Stimulated activated CD8-positive, alpha-beta memory T cell treated with anti-CD3 and anti-CD28 coated beads, Interleukin-15, amount 100 ng/mL, for 24 hours (primary cell): ENCODE measurements around the gene TGM2.

ENCODE experiments used
- DNase-seq: peaks from one replicate; pipeline ENCODE4 v3.0.0-alpha.2; 2020; ENCODE audit warnings: low read depth

Gene TGM2

DNA sequence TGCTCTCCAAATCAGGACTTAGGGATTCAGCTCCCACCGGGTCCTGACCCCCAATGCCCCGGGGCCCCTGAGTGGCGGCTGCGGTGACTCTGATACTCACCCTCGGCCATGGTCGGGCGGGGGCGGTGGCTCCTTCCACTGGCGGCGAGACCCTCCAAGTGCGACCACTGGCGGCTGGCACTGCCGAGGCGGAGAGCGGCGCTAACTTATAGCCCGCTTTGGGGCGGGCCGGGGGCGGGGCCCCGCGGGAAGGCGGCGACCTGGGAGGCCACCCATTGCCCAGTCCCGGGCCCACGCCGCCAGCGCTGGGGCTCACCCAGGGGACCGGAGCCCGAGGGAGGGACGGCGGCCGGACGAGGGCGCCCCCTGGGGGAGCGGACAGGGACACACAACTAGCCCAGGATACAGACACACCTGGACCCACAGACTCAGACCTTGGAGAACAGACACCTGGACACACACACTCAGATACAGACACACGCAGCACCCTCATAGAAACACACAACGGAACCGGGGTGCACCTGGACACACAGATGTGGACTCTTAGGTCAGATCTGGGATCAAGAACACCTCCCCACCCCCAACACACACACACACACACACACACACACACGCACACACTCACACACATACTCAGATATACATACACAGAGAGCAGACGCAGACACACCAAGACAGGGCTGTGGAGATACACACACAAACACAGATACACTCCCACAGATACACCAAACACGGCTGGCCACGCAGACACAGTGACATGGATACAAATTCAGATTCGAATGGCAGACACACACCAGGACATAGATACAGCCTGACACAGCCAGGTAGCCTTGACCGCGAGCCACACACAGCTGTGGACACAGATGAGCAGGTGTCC lies at the start of gene TGM2:
TGM2 (minus strand) TSS at position 182 of the 877 bp plus-strand sequence; CDS start at position 110, 72 bp downstream.
- peak; percentile 13 for DNase-seq

- no peak for DNase-seq
Measured at GRCh38 chr20:38214256-38215193, 49.5 kb upstream of the TGM2 start.

DNA sequence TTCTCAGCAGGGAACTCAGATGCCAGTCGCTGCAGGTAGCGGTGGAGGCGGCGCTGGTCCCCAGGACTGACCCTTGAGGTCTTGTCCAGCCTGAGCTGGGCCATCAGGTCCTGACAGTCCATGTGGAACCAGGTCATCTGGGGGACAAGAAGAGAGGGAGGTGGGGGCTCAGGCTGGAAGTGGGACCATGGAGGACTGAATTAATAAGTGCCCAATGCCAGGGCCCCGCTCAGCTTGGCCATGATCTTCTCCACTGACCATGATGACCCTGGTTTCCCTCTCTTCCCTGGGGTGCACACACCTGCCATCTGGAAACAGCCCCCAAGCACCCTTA lies 48.5 kb upstream of the TGM2 start:
- DNase-seq: no peak

DNA sequence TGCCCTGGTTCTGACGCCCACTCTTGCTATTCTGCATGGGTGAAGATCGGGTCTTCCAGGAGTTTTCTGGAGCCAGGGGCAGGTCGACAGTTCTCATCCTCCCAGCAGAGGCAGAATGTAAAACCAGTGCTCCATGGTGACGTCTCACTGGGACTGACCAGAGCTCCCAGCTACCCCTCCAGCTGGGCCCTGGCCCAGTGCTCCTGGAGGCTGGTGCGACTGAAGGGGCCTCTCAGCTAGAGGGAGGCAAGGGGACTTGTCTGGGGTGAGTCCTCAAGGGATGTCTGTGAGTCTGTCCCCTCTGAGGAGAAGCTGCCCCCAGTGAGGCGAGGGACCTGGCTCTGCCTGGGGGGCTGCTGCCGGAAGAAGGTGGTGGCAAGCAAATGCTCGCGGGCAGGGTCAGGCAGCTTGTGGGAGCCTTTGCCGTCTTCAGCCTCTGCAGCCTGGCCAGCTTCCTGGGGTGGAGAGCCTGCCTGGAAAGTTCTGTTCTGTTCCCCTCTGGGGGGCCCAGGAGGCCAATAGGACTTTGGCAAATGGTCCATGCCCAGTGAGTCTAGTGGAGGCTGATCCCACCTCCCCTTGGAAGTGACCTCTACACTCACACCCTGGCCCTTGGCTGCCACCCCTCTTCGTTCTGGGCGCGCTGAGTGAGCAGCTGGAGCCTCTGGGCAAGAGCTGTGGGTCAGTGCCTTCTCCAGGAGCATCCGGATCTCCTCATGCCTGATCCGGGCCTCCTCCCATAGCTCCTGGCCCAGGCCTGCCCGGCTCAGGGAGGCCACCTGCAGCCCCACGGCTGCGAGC lies 47.9 kb upstream of the TGM2 start:
- no peak for DNase-seq

- DNase-seq: no peak
Measured at GRCh38 chr20:38211200-38212097, 46.4 kb upstream of the TGM2 start.

DNA sequence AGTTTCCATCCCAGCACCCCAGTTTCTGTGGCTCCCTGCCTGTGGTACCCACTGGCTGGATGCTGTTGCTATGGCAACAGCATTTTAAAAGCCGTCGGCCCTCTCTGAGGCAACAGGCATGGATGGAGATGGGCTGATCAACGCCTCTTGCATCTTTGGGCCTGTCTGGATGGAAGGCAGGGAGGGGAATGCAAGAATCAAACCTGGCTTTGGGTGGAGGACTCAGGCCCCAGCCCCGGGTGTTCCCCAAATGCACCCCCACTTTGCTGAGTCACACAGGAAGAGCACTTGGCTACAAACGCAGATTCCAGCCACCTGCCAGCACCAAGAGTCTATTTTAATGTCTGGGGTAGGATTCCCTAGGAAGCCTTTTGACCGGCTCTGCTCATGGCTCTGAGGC lies 45.7 kb upstream of the TGM2 start:
- no peak for DNase-seq

DNA sequence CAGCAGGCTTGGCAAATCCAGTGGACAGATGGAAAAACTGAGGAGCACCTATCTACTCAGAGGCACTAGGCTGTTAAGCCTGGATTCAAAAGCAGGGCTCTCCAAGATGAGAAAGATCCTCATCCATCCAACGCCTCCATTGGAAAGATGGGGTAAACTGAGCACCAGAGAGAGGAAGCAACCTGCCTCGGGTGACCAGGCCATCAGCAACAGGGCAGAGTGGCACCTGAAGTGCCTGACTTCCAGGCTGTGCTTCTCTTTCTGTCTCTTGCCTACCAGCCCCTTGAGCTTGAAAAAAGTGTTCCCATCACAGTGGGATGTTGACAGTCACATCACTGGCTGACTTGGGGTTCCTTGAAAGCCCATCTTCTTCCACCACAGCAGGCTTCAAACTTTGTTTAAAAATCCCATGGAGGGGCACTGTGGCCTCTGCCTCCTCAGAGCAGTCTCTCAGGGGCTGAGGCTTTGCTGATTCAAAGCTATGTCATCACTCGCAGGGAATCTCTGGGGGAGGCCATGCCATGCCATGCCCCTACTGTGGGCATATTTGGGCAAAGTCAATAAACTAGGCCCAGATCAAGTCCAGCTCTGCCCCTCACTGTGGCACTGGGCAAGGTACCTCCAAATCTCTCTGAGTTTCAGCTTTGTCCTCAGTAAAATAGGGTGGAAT lies 44.8 kb upstream of the TGM2 start:
- DNase-seq: no peak

DNA sequence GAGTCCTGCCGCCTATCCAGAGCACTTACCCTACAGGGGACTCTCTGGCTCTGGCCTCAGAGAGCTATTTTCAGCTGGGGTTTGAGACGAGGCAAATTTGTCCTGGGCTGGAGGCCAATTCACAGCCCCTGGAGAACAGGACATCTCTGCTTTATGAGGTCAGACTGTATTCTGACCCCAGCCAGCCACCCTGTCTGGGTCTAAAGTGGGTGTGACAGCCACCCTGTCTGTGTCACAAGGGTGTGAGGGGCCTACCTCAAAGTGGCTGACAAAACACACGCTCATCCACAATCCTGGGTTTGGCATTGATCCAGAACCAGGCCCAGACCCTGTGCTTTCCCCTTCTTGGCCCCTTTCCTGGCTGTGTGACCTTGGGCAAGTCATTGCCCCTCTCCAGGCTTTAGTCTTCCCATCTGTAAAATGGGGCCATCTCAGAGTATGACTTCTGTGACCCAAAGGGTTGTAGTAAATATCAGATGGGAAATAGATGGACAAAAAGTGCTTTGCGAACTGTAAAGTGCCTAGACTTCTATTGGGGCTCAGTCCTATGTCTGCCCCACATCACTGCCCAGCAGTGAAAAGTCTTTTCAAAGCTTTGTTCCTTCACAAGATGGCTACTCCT lies 44.1 kb upstream of the TGM2 start:
- DNase-seq: no peak

DNA sequence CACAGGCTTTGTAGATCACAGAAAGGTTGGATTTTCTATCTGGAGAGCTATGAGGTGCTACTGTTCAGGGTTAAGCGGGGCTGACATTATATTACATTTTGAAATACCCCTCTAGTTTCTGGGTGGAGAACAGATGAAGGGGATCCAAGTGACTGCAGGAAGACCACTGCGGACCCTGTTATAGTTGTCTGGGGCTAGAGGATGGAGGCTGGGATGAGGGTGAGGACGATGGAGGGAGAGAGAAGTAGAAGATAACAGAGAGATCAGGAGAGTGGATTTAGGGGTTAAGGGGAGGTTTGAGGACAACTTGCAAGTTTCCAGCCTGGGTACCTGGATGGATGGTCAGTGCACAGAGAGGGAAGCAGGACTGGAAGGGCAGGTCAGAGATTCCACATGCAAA lies 43.5 kb upstream of the TGM2 start:
- no peak for DNase-seq

DNA sequence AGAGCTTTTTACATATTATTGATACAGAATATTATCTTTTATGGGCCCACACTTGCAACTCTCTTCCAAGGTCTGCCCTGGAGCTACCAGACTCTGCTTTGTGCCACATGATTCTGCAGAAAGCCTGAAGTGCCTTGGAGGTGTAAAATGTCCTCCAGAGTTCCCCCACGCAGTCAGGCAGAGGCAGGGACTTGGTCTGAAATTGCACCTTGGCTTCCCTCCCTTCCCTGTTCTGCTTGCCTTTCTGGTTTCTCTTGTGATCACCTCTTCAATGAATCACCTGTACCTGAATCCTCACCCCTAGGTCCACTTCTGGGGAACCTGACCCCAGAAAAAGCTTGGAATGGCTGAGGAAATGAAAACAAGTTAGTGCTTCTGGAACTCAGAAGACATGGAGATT lies 43.0 kb upstream of the TGM2 start:
- DNase-seq: no peak

GRCh38 chr20:38207621-38208020 lies 42.6 kb upstream of the TGM2 start:
- no peak for DNase-seq

- no peak for DNase-seq
Measured at GRCh38 chr20:38205001-38205400, 39.9 kb upstream of the TGM2 start.

DNA sequence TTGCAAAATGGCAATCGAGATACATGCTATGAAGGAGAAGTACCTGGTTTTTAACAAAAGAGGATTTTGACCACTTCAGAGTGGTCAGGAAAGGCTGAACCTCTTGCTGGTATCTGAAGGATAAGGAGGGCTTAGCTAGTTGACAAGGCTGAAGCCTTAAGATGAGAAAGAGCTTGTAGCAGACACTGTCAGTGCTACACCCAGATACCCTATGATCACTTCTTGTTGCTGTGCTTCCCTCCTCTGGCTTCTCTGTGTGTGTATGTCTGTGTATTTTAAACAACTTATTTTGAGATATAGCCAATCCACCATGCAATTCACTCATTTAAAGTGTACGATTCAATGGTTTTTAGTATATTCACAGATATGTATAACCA lies 38.9 kb upstream of the TGM2 start:
- DNase-seq: no peak

DNA sequence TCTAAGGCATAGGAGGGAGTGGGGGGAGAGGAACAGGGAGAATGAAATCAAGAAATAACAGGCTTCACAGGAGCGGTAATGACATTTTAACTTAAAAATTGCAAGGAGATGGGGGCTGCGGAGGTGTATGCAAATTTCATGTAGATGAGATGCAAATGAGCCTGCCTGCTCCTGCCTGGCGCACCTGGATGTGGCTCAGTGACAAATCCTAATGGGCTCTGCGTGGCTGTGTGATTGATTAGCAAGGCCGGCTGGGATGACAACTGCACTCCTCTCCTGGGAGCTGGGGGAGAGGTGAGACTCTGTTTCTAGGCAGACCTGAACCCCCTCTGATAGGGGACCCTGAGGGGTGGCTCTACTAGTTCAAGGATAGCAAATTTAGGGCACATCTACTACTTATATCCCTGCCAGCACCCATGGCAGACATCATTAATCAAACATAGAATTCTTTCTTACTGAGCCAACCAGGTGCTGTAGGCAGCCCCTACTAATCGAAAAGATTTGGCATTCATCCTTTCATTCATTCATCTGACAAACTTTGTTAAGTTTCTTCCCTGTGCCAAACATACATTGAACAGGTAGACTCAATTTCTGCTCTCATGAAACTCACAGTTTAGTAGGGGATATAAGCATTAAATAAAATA lies 38.4 kb upstream of the TGM2 start:
- DNase-seq: no peak

- DNase-seq: no peak
Measured at GRCh38 chr20:38202982-38203293, 37.9 kb upstream of the TGM2 start.

DNA sequence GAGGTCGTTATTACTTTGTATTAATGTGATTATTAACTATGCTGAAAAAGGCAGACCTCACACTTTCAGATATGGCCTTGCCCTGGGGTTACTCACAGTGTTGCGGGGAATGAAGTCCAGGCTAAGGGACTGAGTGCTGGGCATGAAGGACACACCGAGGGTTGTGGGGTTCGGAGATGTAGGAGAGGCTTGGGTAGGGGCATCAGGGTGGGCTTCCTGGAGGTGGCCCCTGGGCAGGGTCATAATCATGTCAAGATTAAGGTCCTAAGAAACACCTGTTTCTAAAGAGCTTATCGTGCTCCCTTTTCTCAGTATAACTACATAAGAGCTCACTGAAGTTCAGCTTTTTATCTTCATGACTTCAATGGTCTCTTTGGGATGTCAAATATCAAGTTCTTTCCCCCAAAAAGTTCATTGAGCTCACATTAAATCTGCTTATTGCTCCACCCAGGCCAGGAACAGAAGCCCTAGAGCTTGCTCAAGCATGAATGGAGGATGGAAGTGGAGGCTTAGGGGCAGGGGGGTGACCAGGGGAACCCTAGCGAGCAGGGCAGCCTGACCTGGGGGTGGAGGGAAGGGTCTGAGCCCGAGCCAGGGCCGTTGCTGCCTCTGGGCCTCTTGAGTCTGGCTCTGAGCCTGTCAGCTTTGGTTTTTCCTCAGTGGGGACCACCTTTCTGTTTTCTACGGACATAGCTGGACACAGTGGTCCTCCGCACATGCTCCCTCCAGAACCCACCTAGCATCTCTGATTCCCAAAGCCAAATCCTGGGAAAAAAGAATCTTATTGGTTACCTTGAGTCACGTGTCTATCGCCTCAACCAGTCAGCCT lies 37.3 kb upstream of the TGM2 start:
- DNase-seq: no peak

DNA sequence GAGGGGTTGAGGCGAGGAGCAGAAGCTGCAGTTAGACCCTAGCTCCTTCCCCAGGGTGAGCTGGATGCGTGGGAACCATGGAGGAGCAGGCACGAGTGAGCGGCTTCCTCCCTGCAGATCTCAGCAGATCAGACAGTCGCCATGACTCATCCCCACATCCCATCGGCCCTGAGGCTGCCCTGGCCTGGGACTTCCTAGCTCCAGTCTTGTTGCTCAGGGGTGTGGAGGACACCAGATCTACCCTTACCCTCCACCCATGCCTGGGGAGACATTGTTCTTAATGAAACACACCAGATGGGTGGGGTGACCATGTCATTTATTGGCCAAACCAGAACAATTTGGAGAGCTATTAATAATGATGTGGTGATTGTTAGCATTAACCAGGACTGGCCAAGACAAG lies 36.3 kb upstream of the TGM2 start:
- no peak for DNase-seq

DNA sequence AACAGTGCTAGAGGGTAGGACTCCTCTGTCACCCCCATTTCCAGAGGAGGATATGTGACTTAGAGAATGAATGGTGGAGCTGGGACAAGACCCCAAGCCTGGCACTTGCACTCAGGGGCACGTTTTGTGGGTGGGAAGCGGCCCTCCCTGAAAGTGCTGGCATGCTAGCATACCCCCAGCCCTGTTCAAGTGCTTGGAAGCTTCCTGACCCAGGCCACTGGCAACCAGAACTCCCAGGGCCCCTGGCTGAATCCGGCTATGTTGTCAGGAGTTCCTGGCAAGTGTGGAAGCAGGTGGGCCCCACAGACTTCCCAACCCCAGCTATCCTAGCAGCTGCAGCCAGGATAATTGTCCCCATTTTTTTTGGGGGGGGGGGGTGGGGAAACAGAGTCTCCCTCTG lies 35.6 kb upstream of the TGM2 start:
- DNase-seq: no peak
